Measurements from ENCODE around the gene ZNF197.
"Not testable (repeated sequence)": the region's sequence is repeated elsewhere in the genome, so short reads cannot be mapped to it uniquely, and the experiment has no call there.

ZNF197 gene

GRCh38 chr3:44666346-44666745 lies 41.5 kb downstream of the ZNF197 start:
- Histone ChIP-seq H3K27ac (ENCODE audit: low read length) (no peak overlapping the region), H3K4me3 (ENCODE audit: low read length) (no peak overlapping the region), H3K9me3 (ENCODE audit: control insufficient read depth, low read depth, low read length) (no peaks in the 10 kb centered on the region), H3K4me1 (ENCODE audit: control insufficient read depth, low read depth, low read length) (no peaks in the 10 kb centered on the region), H3K27me3 (ENCODE audit: control insufficient read depth, insufficient read depth, low read length) (no peaks in the 10 kb centered on the region), H3K9ac (ENCODE audit: low read length) (no peak overlapping the region), H3K36me3 (ENCODE audit: control insufficient read depth, low read depth, low read length) (peaks cover 2% of the 10 kb centered on the region)

- Histone ChIP-seq H3K36me3 (ENCODE audit: control insufficient read depth, low read depth, low read length) (no peaks in the 10 kb centered on the region), H3K9ac (ENCODE audit: low read length) (no peak overlapping the region), H3K4me3 (ENCODE audit: low read length) (no peak overlapping the region)
These were observed 44.9 kb downstream of the ZNF197 start for GRCh38 chr3:44669760-44670159.

GRCh38 chr3:44673466-44673865 lies 48.6 kb downstream of the ZNF197 start:
- not testable (repeated sequence) for H3K9ac ChIP-seq (ENCODE audit: low read length); H3K27ac ChIP-seq (ENCODE audit: low read length); H3K4me1 ChIP-seq (ENCODE audit: control insufficient read depth, low read depth, low read length); H3K9me3 ChIP-seq (ENCODE audit: control insufficient read depth, low read depth, low read length); H3K27me3 ChIP-seq (ENCODE audit: control insufficient read depth, insufficient read depth, low read length); H3K36me3 ChIP-seq (ENCODE audit: control insufficient read depth, low read depth, low read length); H3K4me3 ChIP-seq (ENCODE audit: low read length)

More at GRCh38 chr3:44669760-44670159, 44.9 kb downstream of the ZNF197 start:
- H3K4me1 ChIP-seq (ENCODE audit: control insufficient read depth, low read depth, low read length): no peaks in the 10 kb centered on the region
- no peaks in the 10 kb centered on the region for H3K9me3 ChIP-seq (ENCODE audit: control insufficient read depth, low read depth, low read length)
- no peaks in the 10 kb centered on the region for H3K27me3 ChIP-seq (ENCODE audit: control insufficient read depth, insufficient read depth, low read length)
- no peak overlapping the region for H3K27ac ChIP-seq (ENCODE audit: low read length)

GRCh38 chr3:44674211-44674610 lies 49.4 kb downstream of the ZNF197 start:
- Histone ChIP-seq H3K9me3 (ENCODE audit: control insufficient read depth, low read depth, low read length) (no peaks in the 10 kb centered on the region), H3K27ac (ENCODE audit: low read length) (no peak overlapping the region), H3K4me3 (ENCODE audit: low read length) (no peak overlapping the region), H3K36me3 (ENCODE audit: control insufficient read depth, low read depth, low read length) (no peaks in the 10 kb centered on the region), H3K27me3 (ENCODE audit: control insufficient read depth, insufficient read depth, low read length) (no peaks in the 10 kb centered on the region), H3K9ac (ENCODE audit: low read length) (no peak overlapping the region), H3K4me1 (ENCODE audit: control insufficient read depth, low read depth, low read length) (no peaks in the 10 kb centered on the region)

- H3K36me3 ChIP-seq (ENCODE audit: control insufficient read depth, low read depth, low read length): no peaks in the 10 kb centered on the region
- peaks cover 14% of the 10 kb centered on the region for H3K9me3 ChIP-seq (ENCODE audit: control insufficient read depth, low read depth, low read length)
- H3K27me3 ChIP-seq (ENCODE audit: control insufficient read depth, insufficient read depth, low read length): no peaks in the 10 kb centered on the region
- no peak overlapping the region for H3K9ac ChIP-seq (ENCODE audit: low read length)
- H3K27ac ChIP-seq (ENCODE audit: low read length): no peak overlapping the region
- H3K4me3 ChIP-seq (ENCODE audit: low read length): no peak overlapping the region
- no peaks in the 10 kb centered on the region for H3K4me1 ChIP-seq (ENCODE audit: control insufficient read depth, low read depth, low read length)
These were observed 53.8 kb downstream of the ZNF197 start for GRCh38 chr3:44678480-44679116.

GRCh38 chr3:44680921-44681455 lies 56.2 kb downstream of the ZNF197 start:
- Histone ChIP-seq H3K27me3 (ENCODE audit: control insufficient read depth, insufficient read depth, low read length) (peaks cover 1% of the 10 kb centered on the region), H3K4me1 (ENCODE audit: control insufficient read depth, low read depth, low read length) (peaks cover 5% of the 10 kb centered on the region), H3K36me3 (ENCODE audit: control insufficient read depth, low read depth, low read length) (no peaks in the 10 kb centered on the region), H3K27ac (ENCODE audit: low read length) (no peak overlapping the region), H3K9me3 (ENCODE audit: control insufficient read depth, low read depth, low read length) (peaks cover 19% of the 10 kb centered on the region), H3K9ac (ENCODE audit: low read length) (no peak overlapping the region), H3K4me3 (ENCODE audit: low read length) (no peak overlapping the region)

GRCh38 chr3:44682182-44682896 lies 57.5 kb downstream of the ZNF197 start:
- H3K27ac ChIP-seq (ENCODE audit: low read length): no peak overlapping the region
- no peaks in the 10 kb centered on the region for H3K36me3 ChIP-seq (ENCODE audit: control insufficient read depth, low read depth, low read length)
- H3K4me1 ChIP-seq (ENCODE audit: control insufficient read depth, low read depth, low read length): peaks cover 5% of the 10 kb centered on the region
- H3K4me3 ChIP-seq (ENCODE audit: low read length): no peak overlapping the region
- peaks cover 5% of the 10 kb centered on the region for H3K27me3 ChIP-seq (ENCODE audit: control insufficient read depth, insufficient read depth, low read length)
- H3K9me3 ChIP-seq (ENCODE audit: control insufficient read depth, low read depth, low read length): peaks cover 22% of the 10 kb centered on the region
- H3K9ac ChIP-seq (ENCODE audit: low read length): no peak overlapping the region

GRCh38 chr3:44685128-44685800 lies 60.4 kb downstream of the ZNF197 start:
- no peaks in the 10 kb centered on the region for H3K36me3 ChIP-seq (ENCODE audit: control insufficient read depth, low read depth, low read length)
- peak overlapping the region; percentile 89 for H3K4me3 ChIP-seq (ENCODE audit: low read length)
- peak overlapping the region; percentile 68 for H3K9ac ChIP-seq (ENCODE audit: low read length)
- H3K27ac ChIP-seq (ENCODE audit: low read length): no peak overlapping the region
- peaks cover 22% of the 10 kb centered on the region for H3K9me3 ChIP-seq (ENCODE audit: control insufficient read depth, low read depth, low read length)
- peaks cover 5% of the 10 kb centered on the region for H3K27me3 ChIP-seq (ENCODE audit: control insufficient read depth, insufficient read depth, low read length)
- H3K4me1 ChIP-seq (ENCODE audit: control insufficient read depth, low read depth, low read length): peaks cover 5% of the 10 kb centered on the region

- Histone ChIP-seq H3K27me3 (ENCODE audit: control insufficient read depth, insufficient read depth, low read length) (peaks cover 5% of the 10 kb centered on the region), H3K9ac (ENCODE audit: low read length) (no peak overlapping the region), H3K36me3 (ENCODE audit: control insufficient read depth, low read depth, low read length) (no peaks in the 10 kb centered on the region), H3K4me3 (ENCODE audit: low read length) (no peak overlapping the region), H3K9me3 (ENCODE audit: control insufficient read depth, low read depth, low read length) (peaks cover 12% of the 10 kb centered on the region), H3K4me1 (ENCODE audit: control insufficient read depth, low read depth, low read length) (peaks cover 5% of the 10 kb centered on the region), H3K27ac (ENCODE audit: low read length) (no peak overlapping the region)
These were observed 63.1 kb downstream of the ZNF197 start for GRCh38 chr3:44687898-44688297.
